SU-DHL-6 (cell line): ENCODE data around the gene FLNB.

Source experiments
- H2AFZ ChIP-seq: fragments of 200-600 bp; sonication (generic); 2 replicates; pipeline ENCODE4 v1.6.1; 2014; ENCODE audit warnings: low read depth, mild to moderate bottlenecking, moderate library complexity, mixed read lengths, antibody characterized with exemption, low read length; ENCODE audit not compliant: severe bottlenecking
- H3F3A ChIP-seq: fragments of 200-600 bp; shearing (Covaris generic); 2 replicates; pipeline ENCODE4 v1.6.0; 2016; ENCODE audit warnings: antibody characterized with exemption, mild to moderate bottlenecking; ENCODE audit not compliant: insufficient read depth
- H3K27ac ChIP-seq: fragments of 200-600 bp; sonication (generic); 2 replicates; pipeline ENCODE4 v1.5.1; 2016; ENCODE audit warnings: low read depth, mild to moderate bottlenecking, low read length, moderate library complexity, mixed read lengths
- H3K27me3 ChIP-seq: fragments of 200-600 bp; sonication (generic), shearing (Covaris generic); 2 replicates; pipeline ENCODE4 v1.6.0; 2014; ENCODE audit warnings: mild to moderate bottlenecking, low read length
- H3K36me3 ChIP-seq: fragments of 200-600 bp; sonication (generic); 2 replicates; pipeline ENCODE4 v1.6.1; 2014; ENCODE audit warnings: mild to moderate bottlenecking, low read length, mixed read lengths
- H3K4me2 ChIP-seq: fragments of 300-600, 200-600 bp; shearing (Covaris generic), sonication (generic); 2 replicates; pipeline ENCODE4 v1.6.0; 2014; ENCODE audit warnings: low read length, low read depth, mild to moderate bottlenecking; ENCODE audit not compliant: poor library complexity, severe bottlenecking
- H3K4me3 ChIP-seq: fragments of 200-600 bp; sonication (generic); 2 replicates; pipeline ENCODE4 v1.5.1; 2014; ENCODE audit warnings: antibody characterized with exemption, low read length, mild to moderate bottlenecking, mixed read lengths; ENCODE audit not compliant: insufficient read depth, poor library complexity, severe bottlenecking
- H3K79me2 ChIP-seq: fragments of 200-600 bp; sonication (generic); 2 replicates; pipeline ENCODE4 v1.6.1; 2014; ENCODE audit warnings: mild to moderate bottlenecking, low read length, moderate library complexity; ENCODE audit not compliant: insufficient read depth
- H3K9ac ChIP-seq: fragments of 200-600 bp; sonication (generic); 2 replicates; pipeline ENCODE4 v1.7.0; 2014; ENCODE audit warnings: mild to moderate bottlenecking, low read length
- H3K9me2 ChIP-seq: fragments of 200-600 bp; sonication (generic); replicated peaks from 2 replicates; pipeline ENCODE4 v1.6.1; 2014; ENCODE audit warnings: low read length; ENCODE audit not compliant: insufficient read depth
- H3K9me3 ChIP-seq: fragments of 200-600 bp; sonication (generic); 2 replicates; pipeline ENCODE4 v1.6.1; 2014; ENCODE audit warnings: low read length, mixed read lengths; ENCODE audit not compliant: insufficient read depth
- H4K20me1 ChIP-seq: fragments of 200-600 bp; sonication (generic); 2 replicates; pipeline ENCODE4 v1.6.1; 2014; ENCODE audit warnings: low read depth, mild to moderate bottlenecking, antibody characterized with exemption, low read length, moderate library complexity, mixed read lengths
- EZH2phosphoT487 ChIP-seq: fragments of 200-600 bp; sonication (generic), shearing (Covaris generic); conservative IDR thresholded peaks from 2 replicates; pipeline ENCODE4 v1.6.1; 2018; ENCODE audit warnings: mild to moderate bottlenecking, antibody characterized with exemption, low read length, moderate library complexity, mixed read lengths
- TF ChIP-seq, protein P1 (sequence below): fragments of 200-600 bp; sonication (generic); IDR thresholded peaks from one replicate; pipeline ENCODE4 v1.5.1; 2017; ENCODE audit warnings: antibody characterized with exemption, mild to moderate bottlenecking, low read length, moderate library complexity; ENCODE audit not compliant: insufficient read depth, poor library complexity, severe bottlenecking

FLNB gene

DNA sequence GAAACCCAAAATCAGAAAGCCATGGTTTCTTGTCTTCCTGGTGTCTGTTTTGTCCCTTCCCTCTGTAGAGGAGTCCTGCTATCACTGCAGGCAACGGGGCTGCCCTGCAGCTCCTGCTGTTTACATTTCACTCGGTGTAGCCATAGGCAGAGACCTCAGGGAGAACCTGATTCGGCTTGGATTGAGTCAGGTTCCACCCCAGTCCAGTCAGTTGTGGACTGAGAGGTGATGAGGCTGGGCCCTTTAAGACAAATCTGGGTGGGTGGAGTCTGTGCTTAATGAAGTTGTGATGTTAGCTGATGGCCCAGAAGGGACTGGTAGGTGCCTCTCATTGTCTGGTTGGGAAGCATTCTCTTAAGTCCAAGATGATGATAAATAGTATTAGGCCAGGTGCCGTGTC is 35.7 kb downstream of the FLNB start:
- H3K4me2 ChIP-seq, result no peak overlapping the region
- no peaks in the 10 kb centered on the region for H3K9me2 ChIP-seq
- H3K4me3 ChIP-seq, result no peak overlapping the region
- H3K9me3 ChIP-seq, result no peaks in the 10 kb centered on the region
- no peaks in the 10 kb centered on the region for H3K36me3 ChIP-seq
- H4K20me1 ChIP-seq, result no peaks in the 10 kb centered on the region
- H2AFZ ChIP-seq, result no peak overlapping the region
- H3K79me2 ChIP-seq, result no peaks in the 10 kb centered on the region
- H3K27me3 ChIP-seq, result no peaks in the 10 kb centered on the region
- no peak overlapping the region for H3K27ac ChIP-seq
- no peak overlapping the region for H3K9ac ChIP-seq
- TF ChIP-seq, protein P1, sequence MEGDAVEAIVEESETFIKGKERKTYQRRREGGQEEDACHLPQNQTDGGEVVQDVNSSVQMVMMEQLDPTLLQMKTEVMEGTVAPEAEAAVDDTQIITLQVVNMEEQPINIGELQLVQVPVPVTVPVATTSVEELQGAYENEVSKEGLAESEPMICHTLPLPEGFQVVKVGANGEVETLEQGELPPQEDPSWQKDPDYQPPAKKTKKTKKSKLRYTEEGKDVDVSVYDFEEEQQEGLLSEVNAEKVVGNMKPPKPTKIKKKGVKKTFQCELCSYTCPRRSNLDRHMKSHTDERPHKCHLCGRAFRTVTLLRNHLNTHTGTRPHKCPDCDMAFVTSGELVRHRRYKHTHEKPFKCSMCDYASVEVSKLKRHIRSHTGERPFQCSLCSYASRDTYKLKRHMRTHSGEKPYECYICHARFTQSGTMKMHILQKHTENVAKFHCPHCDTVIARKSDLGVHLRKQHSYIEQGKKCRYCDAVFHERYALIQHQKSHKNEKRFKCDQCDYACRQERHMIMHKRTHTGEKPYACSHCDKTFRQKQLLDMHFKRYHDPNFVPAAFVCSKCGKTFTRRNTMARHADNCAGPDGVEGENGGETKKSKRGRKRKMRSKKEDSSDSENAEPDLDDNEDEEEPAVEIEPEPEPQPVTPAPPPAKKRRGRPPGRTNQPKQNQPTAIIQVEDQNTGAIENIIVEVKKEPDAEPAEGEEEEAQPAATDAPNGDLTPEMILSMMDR, result no peak
- no peak for TF ChIP-seq EZH2phosphoT487
- H3F3A ChIP-seq, result no peaks in the 10 kb centered on the region

DNA sequence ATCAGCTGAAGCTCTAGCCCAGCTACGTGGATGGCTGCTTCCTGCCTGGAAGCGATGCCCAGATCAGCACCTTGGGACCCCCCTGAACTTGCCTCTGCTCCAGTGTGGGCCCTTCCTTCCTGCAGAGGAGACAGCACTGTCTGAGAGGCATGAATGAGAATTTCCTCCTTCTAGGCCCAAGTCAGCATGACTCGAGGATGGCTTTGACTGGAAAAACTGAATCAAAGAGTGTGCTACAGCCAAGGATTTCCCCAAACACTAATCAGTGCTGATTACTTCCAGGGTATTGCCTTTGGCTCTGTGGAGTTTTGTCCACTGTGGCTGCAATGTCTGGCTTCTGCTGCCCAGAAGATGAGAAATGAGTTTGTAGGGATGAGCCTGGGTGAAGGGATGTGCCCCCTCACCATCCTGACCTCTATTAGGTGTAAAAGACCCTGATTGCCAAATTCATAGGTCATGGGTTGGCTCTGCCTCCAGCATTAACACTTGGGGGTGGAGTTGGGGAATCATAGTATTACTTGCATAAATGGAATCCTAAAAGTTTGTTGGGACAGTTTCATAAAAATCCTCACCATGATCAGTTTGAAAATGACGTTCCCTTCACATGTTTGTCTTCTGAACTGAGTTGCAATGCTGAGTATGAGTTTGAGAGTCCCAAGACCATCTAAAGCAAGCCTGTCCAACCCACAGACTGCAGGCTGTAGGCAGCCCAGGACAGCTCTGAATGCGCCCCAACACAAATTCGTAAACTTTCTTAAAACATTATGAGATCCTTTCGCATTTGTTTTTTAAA is 36.7 kb downstream of the FLNB start:
- H2AFZ ChIP-seq, result no peak overlapping the region
- H3K79me2 ChIP-seq, result no peaks in the 10 kb centered on the region
- no peak overlapping the region for H3K9ac ChIP-seq

DNA sequence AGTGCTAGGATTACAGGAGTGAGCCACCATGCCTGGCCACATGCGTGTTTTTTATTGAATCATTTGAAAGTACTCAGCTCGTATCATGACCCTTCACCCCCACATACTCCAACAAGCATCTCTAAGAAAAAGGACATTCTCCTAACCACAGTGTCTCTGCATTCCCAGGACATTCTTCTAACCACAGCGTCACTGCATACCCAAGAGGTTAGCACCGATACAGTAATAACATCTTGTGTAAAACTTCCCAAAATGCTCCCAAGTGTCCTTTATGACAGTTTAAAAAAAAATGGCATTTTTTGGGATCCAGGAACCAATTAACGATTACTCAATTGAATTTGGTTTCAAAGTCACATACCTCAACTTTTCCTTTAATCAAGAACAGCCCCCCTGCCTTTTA is 39.6 kb downstream of the FLNB start:
- Histone ChIP-seq H3K79me2 (no peaks in the 10 kb centered on the region), H3K9ac (no peak overlapping the region), H2AFZ (no peak overlapping the region), H4K20me1 (no peaks in the 10 kb centered on the region), H3K36me3 (no peaks in the 10 kb centered on the region), H3F3A (no peaks in the 10 kb centered on the region), H3K27ac (no peak overlapping the region), H3K27me3 (no peaks in the 10 kb centered on the region), H3K4me3 (no peak overlapping the region), H3K4me2 (no peak overlapping the region), H3K9me2 (no peaks in the 10 kb centered on the region), H3K9me3 (no peaks in the 10 kb centered on the region)
- TF ChIP-seq, protein P1, result no peak
- TF ChIP-seq EZH2phosphoT487, result no peak

More for the DNA sequence above, 36.7 kb downstream of the FLNB start:
- Histone ChIP-seq H3K27me3 (no peaks in the 10 kb centered on the region), H3K9me3 (no peaks in the 10 kb centered on the region), H3K4me3 (no peak overlapping the region), H3K4me2 (no peak overlapping the region), H3K9me2 (no peaks in the 10 kb centered on the region), H3K27ac (no peak overlapping the region), H4K20me1 (no peaks in the 10 kb centered on the region), H3K36me3 (no peaks in the 10 kb centered on the region), H3F3A (no peaks in the 10 kb centered on the region)
- TF ChIP-seq, protein P1, result no peak
- no peak for TF ChIP-seq EZH2phosphoT487
